NCI-H524 (cell line): ENCODE measurements around the gene CENPE.
"Not testable (repeated sequence)": the region's sequence is repeated elsewhere in the genome, so short reads cannot be mapped to it uniquely, and the experiment has no call there.

ENCODE experiments used
- DNase-seq, 2 experiments: peaks; one replicate each; lab custom pipeline; 2025; lab: John Stamatoyannopoulos, UW

CENPE gene, protein sequence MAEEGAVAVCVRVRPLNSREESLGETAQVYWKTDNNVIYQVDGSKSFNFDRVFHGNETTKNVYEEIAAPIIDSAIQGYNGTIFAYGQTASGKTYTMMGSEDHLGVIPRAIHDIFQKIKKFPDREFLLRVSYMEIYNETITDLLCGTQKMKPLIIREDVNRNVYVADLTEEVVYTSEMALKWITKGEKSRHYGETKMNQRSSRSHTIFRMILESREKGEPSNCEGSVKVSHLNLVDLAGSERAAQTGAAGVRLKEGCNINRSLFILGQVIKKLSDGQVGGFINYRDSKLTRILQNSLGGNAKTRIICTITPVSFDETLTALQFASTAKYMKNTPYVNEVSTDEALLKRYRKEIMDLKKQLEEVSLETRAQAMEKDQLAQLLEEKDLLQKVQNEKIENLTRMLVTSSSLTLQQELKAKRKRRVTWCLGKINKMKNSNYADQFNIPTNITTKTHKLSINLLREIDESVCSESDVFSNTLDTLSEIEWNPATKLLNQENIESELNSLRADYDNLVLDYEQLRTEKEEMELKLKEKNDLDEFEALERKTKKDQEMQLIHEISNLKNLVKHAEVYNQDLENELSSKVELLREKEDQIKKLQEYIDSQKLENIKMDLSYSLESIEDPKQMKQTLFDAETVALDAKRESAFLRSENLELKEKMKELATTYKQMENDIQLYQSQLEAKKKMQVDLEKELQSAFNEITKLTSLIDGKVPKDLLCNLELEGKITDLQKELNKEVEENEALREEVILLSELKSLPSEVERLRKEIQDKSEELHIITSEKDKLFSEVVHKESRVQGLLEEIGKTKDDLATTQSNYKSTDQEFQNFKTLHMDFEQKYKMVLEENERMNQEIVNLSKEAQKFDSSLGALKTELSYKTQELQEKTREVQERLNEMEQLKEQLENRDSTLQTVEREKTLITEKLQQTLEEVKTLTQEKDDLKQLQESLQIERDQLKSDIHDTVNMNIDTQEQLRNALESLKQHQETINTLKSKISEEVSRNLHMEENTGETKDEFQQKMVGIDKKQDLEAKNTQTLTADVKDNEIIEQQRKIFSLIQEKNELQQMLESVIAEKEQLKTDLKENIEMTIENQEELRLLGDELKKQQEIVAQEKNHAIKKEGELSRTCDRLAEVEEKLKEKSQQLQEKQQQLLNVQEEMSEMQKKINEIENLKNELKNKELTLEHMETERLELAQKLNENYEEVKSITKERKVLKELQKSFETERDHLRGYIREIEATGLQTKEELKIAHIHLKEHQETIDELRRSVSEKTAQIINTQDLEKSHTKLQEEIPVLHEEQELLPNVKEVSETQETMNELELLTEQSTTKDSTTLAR (N-terminal part only)

DNA sequence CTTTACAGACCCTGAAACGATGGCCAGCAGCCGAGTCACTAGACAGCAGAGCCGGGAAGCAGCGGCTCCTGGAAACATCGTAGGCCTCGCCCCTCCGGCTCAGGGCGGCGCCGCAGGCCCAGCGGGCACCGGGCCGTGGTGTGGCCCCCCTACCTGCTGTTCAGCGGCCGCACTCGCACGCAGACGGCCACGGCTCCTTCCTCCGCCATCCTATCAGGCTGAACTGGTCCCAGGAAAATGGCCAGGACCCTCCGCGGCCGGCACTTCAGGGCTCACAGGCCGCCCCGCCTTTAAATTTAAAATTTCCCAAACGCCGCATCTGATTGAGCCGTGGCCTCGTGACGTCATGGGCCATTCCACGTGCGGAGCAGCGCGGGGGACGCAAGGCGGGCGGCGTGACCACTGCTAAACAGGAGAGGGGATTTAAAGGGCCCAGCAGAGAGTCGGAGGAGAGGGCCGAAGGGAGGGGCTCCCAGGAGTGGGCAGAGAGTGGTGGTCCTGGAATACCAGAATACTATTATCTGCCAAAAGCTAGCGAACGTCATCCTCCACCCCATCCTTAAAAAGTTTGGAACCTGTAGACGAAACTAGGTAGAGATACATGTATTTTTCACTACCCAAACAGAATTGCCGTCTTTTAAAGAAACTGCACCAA is at the start of gene CENPE:
CENPE (minus strand) TSS at position 233 of the 655 bp plus-strand sequence; CDS start at position 209, 24 bp downstream.
- DNase-seq, result peak; percentile 55 to 67

DNA sequence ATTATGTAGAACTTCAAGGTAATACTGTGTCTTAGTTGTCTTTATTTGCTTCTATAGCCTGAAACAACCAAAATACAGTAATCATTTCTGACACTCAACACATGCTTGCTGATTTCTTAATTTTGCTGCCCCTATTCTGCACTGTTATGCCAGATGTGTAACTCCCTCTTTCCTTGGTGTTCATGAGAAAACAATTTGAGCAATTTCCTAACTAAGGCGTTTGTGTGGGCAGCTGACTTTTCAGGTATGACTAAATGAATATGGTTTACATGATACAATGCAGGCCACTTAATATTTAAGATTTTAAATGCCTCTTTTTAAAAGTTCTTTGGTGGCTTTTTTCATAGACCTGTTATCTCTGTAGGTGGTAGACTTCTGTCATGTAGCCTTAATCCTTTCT is 46.1 kb upstream of the CENPE start:
- no peak for DNase-seq

DNA sequence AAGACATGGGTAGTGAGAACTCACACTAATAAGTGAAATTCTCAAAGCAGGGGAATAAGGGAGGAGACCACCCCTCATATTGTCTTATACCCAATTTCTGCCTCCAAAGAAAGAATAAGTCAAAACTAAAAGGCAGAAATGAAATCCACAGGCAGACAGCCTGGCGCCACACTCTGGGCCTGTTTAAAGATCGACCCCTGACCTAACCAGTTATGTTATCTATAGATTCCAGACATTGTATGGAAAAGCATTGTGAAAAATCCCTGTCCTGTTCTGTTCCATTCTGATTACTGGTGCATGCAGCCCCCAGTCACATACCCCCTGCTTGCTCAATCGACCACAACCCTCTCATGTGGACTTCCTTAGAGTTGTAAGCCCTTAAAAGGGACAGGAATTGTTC is 32.8 kb upstream of the CENPE start:
- not testable (repeated sequence) for DNase-seq

DNA sequence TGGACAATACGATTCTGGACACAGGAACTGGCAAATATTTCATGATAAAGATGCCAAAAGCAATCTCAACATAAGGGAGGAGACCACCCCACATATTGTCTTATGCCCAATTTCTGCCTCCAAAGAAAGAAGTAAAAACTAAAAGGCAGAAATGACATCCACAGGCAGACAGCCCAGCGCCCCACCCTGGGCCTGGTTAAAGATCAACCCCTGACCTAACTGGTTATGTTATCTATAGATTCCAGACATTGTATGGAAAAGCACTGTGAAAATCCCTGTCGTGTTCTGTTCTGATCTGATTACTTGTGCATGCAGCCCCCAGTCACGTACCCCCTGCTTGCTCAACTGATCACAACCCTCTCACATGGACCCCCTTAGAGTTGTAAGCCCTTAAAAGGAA is 25.4 kb upstream of the CENPE start:
- not testable (repeated sequence) for DNase-seq

DNA sequence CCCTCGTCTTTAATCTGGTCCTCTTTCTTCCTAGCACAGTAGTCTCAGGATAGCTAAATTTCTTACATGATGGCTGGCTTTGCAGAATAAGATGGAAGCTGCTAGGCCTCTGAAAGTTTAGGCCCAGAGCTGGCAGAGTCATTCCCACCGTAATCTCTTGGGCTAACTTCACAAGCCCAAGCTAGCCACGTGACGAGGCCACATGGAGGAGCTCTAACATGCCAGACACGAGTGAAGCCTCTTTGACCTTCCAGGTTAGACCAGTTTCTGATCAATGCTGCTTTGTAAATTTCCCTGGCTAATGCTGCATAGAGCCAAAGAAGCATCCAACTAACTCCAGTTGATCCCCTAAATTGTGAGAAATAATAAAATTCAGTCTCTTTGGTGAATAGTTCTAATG is 9.5 kb upstream of the CENPE start:
- DNase-seq, result no peak

DNA sequence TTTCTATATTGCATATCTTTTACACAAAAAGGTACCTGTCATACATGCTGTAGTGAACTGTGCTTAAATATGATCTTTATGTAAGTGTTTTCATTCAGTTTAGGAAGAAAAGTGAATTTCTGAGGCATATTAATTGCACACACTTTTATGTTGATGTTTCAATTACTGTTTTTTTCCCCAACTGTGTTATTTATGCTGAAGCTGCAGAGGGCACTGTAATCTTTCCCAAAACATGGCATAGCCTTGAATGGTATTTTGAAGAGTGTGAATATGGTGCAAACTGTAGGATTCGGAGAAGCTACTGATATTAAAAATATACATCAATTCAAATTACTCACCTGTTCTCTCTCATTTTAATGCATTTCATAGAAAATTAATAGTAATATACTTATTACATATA is 6.0 kb upstream of the CENPE start:
- DNase-seq, result peak in 1 of 2 experiments; percentile 9

DNA sequence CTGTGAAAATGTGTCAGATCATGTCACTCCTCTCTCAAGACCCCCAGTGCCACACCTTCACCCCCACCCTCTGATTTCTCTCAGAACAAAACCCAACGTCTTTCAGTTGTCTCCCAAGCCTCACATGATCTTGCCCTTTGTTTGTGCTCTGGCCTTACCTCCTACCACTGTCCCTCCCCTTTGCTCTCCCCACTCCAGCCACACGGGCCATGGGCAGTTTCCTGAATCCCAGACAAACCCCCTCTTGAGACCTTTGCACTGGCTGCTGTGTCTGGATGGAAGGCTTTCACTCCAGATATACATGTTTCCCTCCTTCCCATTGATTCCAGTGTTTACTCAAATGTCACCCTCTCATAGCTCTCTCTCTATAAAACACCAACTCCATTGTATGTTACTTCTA is 3.6 kb upstream of the CENPE start:
- no peak for DNase-seq

DNA sequence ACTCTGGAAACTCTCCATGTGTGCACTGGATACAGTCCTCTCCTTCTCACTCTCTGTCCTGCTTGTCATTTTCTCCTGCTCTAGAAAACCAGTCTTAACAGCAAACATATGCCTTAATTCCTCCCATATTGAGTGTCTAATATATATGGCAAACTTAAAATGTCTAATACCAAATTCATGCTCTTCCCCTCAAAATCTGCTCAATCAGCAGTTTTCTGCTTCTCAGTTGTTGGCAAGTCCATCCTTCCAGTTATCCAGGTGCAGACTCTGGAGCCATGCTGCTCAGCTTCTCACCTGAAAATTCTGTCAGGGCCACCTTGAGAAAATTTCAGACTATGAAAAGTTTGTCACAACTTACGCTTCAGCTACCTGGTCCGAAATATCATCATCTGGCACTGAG is 3.1 kb upstream of the CENPE start:
- DNase-seq, result no peak

DNA sequence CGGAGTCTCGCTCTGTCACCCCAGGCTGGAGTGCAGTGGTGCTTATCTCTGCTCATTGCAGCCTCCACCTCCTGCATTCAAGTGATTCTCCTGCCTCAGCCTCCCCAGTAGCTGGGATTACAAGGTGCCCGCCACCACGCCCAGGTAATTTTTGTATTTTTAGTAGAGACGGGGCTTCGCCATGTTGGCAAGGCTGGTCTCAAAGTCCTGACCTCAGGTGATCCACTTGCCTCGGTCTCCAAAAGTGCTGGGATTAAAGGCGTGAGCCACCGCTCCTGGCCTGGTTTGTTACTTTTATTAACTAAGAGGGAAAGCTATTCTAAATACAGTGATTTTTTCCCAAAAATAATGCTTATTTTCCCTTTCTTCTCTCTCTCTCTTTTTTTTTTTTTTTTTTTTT is 866 bp upstream of the CENPE start:
- DNase-seq, result no peak

DNA sequence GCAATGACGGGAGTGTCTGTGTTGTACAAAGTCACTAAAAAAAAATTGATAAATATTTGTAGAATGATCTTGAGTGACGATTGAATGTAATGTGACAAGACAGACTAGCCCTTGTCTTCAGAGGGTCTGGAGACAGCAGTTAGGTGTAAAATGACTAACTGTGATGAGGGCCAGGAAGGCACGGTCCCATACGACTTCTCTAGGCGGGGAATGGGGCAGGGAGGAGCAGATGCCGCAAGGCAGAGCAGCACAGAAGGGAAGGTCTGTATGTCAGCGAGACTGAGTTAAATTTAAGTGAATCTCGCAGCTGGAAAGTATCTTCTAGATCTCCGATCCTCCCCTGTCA is 405 bp downstream of the CENPE start:
- no peak for DNase-seq

DNA sequence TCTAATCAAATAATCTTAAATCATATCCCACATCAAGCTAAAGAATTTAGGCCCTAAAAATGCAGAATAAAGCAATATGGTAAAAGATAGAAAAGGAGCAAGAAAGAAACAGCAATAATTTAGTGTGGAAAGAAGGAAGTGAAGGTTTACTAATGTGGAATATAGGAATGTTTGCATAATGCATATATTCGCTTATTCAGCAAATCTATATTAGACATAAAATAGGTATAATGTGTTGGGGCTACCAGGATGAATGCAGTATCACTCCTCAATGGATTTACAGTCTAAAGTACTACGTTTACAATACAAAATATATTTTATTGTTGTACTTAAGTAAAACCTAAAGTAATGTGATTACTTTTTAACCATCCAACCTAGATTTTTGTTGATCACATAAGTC is 4.7 kb downstream of the CENPE start:
- no peak for DNase-seq

DNA sequence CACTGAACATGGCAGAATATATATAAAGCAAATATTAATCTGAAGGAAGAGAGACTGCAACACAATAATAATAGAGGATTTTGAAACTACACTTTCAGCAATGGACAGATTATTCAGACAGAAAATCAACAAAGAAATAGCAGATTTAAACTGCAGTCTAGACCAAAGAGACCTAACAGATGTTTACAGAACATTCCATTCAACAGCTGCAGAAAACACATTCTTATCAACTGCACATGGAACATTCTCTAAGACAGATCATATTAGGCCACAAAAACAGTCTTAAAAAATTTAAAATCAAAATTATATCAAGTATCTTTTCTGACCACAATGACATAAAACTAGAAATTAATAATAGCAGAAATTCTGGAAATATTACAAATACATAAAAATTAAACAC is 27.1 kb downstream of the CENPE start:
- DNase-seq, result no peak

DNA sequence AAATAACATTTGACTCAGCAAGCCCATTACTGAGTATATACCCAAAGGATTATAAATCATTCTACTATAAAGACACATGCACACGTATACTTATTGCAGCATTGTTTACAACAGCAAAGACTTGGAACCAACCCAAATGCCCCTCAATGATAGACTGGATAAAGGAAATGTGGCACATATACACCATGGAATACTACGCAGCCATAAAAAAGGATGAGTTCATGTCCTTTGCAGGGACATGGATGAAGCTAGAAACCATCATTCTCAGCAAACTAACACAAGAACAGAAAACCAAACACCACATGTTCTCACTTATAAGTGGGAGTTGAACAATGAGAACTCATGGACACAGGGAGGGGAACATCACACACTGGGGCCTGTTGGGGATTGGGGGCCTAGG is 28.4 kb downstream of the CENPE start:
- DNase-seq, result not testable (repeated sequence)

DNA sequence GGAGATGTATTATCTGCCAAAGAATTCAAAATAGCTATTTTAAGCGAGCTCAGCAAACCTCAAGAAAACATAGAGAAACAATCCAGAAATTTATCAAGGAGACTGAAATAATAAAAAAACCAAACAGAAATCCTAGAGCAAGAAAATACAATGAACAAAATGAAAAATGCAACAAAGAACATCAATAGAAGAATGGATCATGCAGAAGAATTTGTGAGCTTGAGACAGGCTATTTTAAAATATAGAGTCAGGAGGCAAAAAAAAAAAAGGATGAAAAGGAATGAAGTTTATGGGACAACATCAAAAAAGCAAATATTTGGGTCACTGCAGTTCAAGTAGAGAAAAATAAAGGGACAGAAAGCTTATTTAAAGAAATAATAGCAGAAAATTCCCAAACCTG is 29.1 kb downstream of the CENPE start:
- no peak for DNase-seq

DNA sequence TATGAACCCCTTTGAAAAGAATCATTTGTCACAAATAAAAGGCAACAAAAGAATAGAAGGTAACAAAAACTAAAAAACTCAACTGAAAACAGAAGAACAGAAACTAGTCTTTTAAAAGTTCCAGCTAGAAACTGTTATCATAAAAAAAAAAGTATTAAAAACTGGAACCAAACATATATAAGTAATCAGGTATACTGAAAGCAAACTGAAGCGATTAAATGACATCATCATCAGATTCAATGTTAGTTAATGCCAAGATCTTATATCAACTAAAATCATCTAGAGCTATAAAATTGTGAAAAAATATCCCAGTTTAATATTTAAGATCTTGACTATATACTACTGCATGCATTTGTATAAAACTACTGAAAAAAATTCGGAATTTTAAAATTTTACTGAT is 36.0 kb downstream of the CENPE start:
- DNase-seq, result no peak

DNA sequence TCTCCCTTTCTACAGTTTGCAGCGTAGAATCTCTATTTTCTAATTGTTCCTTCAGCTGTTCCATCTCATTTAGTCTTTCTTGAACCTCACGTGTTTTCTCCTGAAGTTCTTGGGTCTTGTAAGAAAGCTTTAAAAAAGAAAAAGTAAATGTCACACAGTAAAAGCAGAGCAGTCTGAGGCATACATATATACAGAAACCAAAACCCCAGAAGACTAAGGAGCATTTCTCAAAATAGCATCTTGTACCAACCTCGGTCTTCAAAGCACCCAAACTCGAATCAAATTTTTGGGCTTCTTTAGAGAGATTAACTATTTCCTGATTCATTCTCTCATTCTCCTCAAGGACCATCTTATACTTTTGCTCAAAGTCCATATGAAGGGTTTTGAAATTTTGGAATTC is 39.4 kb downstream of the CENPE start:
- no peak for DNase-seq

DNA sequence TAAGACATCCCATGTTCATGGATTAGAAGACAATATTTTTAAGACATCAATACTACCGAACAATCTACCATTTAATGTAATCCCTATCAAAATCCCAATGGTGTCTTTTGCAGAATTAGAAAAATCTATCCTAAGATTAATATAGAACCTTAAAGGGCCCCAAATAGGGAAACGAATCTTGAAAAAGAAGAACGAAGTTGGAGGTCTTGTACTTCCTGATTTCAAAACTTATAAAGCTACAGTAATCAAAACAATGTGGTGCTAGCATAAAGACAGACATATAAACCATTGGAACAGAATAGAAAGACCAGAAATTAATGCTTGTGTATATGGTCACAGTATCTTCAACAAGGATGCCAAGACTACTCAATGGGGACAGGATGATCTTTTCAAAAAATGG is 42.0 kb downstream of the CENPE start:
- DNase-seq, result no peak

DNA sequence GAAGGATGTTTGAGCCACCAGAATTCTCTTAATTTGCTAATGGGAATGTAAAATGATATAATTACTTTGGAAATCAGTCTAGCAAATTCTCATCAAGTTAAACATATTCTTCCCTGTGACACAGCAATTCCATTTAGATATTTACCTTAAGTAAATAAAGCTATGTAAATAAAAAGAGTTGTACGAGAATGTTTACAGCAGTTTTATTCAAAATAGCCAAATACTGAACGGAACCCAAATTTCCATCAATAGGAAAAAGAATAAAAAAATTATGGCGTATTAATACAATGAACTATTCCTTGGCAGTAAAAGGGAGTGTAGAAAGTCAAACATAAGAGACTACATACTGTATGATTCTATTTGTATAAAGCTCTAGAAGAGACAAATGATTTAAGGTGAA is 45.8 kb downstream of the CENPE start:
- no peak for DNase-seq

DNA sequence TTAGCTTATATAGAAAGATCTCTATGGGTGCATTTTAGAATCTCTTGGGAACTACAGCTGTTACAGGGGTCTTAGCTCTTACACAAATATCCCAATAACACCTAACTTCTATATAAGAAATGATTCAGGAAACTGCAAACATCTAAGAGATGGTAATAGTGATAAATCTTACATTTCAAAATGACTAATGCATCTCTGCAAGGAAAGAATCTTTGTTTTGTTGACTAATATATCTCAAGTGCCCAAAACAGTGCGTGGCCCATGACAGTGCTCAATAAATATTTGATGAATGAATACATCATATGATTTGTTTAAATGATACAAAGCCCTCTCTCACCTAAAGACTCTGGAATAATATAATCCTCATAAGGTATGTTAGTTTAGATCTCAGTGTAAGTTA is 47.5 kb downstream of the CENPE start:
- DNase-seq, result no peak

DNA sequence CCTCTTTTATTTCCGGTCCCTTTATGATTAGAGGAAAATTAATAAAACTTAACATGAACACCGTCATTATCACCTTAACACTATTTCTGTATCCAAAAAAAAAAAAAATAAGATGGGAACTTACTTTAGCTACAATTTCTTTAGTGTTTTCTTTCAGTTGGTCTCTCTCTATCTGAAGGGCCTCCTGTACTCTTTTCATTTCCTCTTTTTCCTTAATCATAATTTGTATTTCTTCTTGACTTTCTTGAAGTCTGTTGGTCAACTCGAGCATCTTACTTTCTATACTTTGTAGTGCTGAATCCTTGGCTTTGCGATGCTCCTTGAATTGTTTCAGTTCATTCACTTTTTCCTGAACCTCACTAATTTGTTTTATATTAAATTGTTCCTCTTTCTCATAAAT is 53.2 kb downstream of the CENPE start:
- DNase-seq, result no peak

DNA sequence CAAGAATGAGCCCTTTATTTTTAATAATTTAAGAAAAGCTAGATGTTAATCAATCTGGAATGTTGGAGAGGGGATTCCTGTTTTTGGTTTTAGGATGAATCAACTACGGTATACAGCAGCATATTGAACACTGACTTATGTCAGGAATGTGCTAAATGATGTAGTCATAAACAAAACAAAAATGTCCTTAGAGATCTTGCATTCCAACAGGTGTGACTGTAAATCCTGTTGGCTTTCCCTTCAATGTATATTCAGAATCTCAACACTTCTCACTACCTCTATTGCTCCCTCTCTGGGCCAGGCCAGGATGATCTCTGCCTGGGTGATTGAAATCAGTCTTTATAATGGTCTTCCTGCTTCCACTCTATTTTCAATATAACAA is 60.7 kb downstream of the CENPE start:
- DNase-seq, result no peak
